Measurements from ENCODE around the gene TSC2.

GRCh38 chr16:2095918-2096582 lies 48.3 kb downstream of the TSC2 start:
- TF ChIP-seq CTCF (conservative IDR thresholded peaks at IDR 0.05) (no peak), EZH2 (IDR thresholded peaks at IDR 0.05; ENCODE audit: low read depth) (no peak)
